Dedifferentiated amniotic fluid mesenchymal stem cell (primary cell): ENCODE measurements around the gene DPY19L1.
"Not testable (repeated sequence)": the region's sequence is repeated elsewhere in the genome, so short reads cannot be mapped to it uniquely, and the experiment has no call there.

Experiments
- DNase-seq: peaks from one replicate; pipeline ENCODE4 v3.0.0-alpha.2; 2016; ENCODE audit errors: extremely low spot score

Gene DPY19L1

DNA sequence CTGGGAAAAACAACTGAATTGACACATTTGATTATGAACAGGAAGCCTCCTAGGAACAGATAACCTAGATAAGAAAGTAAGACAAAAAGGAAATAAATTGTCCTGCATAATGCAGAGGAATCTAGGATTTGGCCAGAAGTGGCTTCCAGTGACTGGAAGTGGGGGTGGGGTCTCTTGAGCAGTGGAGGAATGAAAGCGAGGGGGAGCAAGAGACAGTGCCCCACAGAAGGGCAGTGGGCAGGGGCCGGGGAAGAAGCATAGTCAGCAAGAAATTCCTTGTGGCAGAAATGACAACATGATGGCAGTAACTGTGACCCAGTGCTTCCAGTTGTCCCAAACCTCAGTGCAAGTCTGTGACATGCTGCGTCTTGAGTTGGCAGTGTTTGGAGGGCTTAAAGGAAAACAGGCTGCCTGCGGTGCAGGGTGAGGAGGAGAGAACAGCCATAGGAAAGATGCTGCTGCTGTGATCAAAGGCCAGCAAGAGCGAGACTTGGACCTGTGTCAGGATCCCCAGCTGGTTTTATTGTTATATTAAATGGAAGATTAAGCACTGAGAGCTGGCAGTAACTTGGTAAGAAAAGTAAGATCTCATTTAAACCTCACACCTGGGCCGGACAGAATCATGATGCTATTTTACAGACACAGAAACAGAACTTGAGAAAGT, 119.0 kb downstream of the DPY19L1 start:
- not testable (repeated sequence) for DNase-seq

GRCh38 chr7:34917515-34917914, 119.8 kb downstream of the DPY19L1 start:
- DNase-seq, result not testable (repeated sequence)

DNA sequence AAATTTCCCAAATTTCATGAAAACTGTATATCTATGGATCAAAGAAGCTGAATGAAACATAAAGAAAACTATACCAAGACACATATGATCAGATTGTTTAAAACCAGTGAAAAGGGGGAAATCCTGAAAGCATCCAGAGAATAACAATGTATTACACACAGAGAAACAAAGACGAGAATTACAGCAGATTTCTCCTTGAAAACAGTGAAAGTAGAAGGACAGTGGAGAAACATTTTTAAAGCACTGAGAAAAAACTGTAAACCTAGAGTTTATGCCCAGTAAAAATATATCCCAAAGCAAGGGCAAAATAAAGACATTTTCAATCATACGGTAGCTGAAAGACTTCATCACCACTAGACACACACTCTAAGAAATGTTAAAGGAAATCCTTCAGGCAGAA, 121.0 kb downstream of the DPY19L1 start:
- DNase-seq, result no peak

GRCh38 chr7:34912236-34912635, 125.0 kb downstream of the DPY19L1 start:
- no peak for DNase-seq

- not testable (repeated sequence) for DNase-seq
These were observed 130.9 kb downstream of the DPY19L1 start for GRCh38 chr7:34906266-34906850.

- no peak for DNase-seq
These were observed 132.3 kb downstream of the DPY19L1 start for GRCh38 chr7:34904987-34905386.

DNA sequence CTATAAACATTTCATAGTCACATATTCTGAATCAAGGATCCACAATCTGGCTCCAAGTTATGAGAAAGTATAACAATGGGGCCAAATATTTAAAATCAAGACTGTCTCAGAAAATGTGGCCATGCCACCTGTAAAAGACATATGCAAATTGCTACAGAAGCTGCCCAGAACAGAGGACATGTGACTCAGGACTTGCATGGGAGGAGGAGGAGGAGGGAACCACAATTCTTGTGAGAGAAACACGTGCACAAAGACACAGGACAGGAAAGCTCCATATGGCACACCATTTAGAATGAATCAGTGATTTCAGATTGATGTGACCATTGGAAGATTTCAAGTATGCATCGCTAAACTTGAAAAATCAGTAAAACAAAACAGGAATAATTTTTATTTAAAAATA, 133.4 kb downstream of the DPY19L1 start:
- DNase-seq, result not testable (repeated sequence)

GRCh38 chr7:34902182-34902581, 135.1 kb downstream of the DPY19L1 start:
- DNase-seq, result no peak

DNA sequence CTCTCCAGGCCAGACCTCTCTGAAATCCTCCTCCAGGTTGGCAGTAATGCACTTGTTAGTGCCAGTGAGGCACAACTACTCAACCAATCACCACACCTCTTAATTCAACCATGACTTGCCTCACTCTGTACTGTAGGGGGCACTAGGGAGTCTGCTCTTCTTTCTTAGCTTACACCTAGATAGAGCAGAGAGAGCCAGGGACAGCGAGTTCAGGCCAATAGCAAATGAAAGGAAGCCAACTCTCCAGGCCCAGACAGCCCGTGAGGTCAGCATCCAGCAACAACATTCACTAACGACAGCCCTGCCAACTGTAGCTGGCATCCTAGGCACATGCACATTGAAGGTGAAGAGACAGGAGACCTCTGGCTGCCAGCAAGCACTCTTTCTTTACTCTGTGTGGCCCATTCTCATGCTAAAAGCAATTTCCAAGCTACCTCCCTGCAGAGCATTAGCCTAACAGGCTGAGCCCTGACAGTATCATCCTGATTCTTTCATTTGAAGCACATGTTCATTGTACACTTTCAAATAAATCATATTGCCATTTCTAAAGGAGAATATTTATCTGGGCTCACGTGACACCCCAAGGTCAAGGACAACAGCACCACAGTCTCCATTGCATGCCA, 136.3 kb downstream of the DPY19L1 start:
- no peak for DNase-seq

- no peak for DNase-seq
These were observed 142.1 kb downstream of the DPY19L1 start for GRCh38 chr7:34895202-34895601.

DNA sequence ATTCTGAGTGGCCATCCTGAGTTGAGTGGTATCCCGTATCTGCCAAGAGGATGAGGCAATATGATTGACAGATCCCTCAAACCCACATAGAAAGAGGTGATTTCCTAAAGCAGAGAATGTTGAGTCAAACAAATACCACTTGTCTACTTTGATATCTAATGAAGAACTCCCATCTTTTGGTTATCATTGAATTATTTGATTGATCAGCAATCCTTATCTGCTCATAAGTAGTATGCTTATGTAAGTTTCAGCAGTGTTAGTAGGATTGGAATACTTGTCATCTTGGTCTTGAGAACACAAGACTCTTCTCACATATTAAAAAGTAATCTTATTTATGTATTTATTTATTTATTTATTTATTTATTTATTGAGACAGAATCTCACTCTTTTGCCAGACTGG, 147.3 kb downstream of the DPY19L1 start:
- DNase-seq, result no peak

DNA sequence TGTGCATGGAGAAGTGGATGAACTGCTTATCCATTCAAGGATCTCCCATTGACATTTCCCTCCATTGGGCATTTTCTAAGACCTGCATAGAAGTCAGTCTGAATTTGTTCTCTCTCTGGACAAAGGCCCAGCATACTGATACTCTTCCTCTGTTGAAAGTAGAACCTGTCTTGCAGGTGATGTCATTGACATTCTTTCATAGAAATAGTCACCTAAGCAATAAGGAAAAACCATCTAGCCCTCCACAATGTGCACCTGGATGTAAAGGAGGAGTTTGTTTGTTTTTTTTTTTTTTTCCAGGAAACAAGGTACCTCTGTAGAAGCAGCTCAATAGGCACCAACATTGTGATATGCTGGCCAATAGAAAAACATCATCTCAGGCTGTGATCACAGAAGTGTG, 150.4 kb downstream of the DPY19L1 start:
- no peak for DNase-seq

DNA sequence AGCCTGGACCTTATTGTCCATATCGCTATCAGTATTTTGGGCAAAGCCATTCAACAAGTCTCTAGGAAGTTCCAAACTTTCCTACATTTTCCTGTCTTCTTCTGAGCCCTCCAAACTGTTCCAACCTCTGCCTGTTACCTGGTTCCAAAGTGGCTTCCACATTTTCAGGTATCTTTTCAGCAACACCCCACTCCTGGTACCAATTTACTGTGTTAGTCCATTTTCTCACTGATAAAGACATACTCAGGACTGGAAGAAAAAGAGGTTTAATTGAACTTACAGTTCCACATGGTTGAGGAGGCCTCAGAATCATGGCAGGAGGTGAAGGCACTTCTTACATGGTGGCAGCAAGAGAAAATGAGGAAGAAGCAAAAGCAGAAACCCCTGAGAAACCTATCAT, 153.4 kb downstream of the DPY19L1 start:
- not testable (repeated sequence) for DNase-seq

DNA sequence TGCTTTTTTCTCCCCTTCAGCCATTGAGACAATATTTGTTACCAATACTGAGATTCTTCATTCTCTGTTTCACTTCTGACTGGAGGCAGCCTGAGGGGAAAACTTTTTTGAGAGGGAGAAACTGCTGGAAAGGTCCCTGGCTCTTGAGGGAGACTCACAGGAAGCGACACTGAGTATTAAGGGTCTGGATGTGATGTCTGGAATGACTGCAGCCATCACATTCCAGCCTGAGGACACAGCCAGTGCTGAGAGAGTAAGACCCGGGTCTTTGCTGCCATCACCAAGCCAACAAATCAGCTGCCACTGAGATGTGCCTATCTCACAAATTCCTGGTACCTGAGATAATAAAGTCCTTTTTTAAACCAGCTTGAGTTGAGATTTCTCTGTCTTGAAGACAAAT, 157.4 kb downstream of the DPY19L1 start:
- DNase-seq, result no peak

DNA sequence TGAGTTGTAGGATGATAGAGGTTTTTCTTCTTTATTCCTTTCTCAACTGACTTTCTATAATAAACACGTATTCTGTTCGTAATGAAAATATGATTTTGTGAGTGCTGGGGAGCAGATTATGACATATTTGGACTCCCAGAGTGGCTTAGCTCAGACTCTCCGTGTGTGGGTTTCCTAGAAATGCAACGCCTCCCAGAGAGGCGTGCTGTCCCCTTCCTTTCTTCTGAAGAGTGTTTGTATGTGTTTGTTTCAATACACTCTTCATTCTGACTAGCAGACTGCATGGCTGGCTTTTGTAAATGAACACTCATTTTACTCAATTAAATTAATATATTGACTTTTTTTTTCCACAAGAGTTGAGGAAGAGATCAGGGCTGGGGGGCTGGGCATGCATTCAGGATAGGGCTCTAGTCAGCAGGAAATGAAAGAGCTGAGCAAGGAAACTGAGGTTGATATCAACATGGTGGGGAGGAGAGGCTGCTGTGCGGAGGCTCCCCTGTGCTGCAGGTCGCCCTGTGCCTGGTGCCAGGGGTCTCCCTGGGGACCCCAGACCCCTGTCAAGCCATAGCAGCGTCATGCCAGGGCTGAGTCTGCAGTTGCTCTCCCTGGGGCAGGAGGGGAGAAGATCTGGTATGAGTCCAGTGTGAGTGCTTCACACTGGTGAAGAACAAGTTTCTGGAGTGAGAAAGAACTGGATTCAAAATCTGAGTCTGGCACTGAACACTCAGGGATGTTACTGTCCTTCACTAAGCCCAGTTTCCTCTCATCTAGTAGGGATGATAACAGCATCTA, 158.1 kb downstream of the DPY19L1 start:
- DNase-seq, result not testable (repeated sequence)
